ENCODE results near the gene RBM3.

Gene RBM3

DNA sequence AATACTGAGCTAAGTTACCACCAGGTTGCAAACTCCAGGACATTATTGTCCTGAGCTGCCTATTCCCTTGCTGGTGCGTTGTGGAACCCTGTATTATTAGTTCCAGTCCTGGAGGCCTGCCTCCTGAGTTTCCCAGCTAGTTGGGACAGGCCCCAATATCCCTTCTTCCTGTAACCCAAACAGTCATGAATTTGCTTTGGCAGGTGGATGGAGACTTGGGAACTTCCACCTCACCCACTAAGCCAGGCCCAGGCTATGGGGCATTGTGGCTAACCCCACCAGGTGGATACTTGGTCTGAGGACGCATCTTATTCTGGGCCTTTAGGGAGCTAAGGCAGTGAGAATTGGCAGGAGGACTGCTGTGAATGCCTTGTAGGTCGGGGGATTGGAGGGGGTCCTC is 5.0 kb downstream of the RBM3 start:
- DNase-seq = no peak

DNA sequence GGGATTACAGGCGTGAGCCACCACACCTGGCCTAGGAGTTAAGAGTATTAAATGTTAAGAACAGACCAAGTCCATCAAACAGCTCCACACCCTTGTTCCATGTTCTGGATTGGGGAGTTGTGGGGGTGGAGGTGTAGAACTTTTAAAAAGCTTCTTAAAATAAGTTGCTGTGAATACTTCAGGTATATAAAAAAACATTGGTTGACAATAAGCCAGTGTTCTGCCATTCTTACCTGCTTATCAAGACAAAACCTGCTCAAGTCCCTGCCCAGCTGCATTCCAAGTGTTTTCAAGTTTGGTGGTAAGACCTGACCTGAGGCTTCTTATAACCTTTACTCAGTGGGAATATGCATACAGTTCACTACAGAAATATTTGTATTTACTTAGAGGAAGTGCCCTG is 6.4 kb downstream of the RBM3 start:
- DNase-seq = no peak

GRCh38 chrX:48584698-48585097 is 10.4 kb downstream of the RBM3 start:
- DNase-seq = no peak

- no peak for DNase-seq
Measured at GRCh38 chrX:48589482-48590162, 15.3 kb downstream of the RBM3 start.

DNA sequence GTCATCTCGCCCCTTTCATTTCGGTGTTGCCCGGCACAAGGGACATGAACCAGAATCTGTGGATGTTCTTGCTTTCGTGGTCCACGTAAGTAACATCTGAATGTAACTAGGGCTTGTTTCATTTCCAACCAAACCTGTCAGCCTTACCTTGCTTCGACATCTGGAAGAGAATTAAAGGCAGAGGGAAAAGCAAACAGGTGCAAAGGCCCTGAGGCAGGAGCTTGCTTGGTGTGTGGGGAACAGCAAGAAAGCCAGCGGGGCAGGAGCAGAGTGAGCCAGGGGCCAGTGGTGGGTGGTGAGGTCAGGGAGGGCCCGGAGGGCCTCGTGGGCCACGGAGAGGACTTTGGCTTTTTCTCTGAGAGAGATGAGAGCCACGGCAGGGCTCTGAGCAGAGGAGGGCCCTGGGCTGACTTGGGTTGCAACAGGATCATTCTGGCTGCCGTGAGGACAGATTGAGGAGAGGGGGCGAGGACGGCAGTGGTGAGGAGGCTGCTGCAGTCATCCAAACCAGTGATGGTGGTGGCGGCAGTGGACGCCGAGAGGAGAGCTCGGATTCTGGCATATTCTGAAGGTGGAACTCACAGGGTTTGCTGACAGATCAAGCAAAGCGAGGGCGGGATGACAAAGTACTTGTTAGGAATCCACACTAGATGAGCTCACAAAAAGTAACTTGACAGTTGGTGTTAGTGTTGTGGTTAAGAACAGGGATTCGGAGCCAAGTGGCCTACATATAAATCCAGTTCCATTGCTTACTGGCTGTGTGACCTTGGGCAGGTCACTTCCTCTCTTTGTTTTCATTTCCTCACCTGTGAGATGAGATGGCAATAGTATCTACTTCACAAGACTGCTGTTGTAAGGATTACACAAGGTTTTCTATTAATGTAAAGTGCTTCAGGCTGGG is 16.2 kb downstream of the RBM3 start:
- no peak for DNase-seq

DNA sequence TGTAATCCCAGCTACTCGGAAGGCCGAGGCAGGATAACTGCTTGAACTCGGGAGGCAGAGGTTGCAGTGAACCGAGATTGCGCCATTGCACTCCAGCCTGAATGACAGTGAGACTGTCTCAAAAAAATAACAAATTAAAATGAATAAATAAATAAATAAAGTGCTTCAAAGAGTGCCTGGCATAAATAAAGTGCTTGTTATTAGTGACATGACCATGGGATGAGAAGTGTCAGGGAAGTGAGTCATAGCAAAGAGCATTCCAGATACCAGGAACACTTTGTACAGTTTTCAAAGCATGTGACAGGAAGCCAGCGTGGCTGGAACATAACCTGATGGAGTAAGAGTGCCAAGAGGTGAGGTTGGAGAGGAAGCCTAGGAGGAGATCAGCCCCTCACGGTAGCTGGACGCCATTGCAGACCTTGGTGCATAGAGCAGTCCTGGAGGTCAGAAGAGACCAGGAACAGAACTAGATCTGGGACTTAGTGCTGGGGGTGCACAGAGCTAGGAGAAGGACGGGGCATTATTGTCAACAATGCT is 17.0 kb downstream of the RBM3 start:
- DNase-seq = no peak

GRCh38 chrX:48592971-48593370 is 18.7 kb downstream of the RBM3 start:
- no peak for DNase-seq

GRCh38 chrX:48595929-48596328 is 21.6 kb downstream of the RBM3 start:
- DNase-seq = no peak

DNA sequence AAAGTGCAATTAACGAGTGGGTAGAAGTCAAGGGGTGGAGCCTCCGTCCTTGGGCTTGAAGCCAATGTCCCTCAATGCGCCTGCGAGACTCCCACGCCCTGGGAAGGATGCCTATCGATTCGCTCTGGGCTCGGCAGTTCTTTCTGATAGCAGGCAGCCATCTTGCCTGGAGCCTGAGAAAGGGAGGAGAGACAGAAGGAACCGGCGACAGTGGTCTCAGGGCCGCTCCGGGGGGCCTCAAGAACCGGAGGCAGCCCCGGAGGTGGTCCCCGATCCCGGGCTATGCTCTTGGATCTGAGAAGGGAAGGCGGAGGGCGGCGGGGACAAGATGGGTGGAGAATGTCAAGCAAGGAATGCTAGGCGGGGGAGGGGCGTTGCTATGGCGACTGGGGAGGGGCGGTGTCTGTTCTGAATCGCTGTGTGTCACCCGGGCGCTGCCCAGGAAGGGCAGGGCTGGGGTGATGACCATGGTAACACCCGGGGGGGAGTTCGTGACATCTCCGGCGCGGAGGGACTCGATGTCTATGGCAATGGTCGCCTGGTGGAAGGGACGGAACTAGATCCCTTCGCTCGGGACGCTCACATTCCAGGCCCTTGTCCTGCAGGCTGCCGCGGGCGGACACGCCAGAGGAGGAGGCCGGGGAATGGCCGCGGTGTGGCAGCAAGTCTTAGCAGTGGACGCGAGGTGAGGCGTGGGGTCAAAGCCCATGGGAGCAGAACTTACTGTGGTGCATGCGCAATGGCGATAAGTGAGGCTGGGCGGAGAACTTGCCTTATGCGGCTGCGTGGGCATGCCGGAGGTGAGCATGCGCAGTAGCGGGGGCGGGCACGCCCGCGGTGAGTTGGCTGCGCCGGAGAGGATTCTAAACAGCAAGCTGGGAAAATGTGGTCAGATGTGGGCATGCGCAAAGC is 23.3 kb downstream of the RBM3 start, which contains the start of gene WDR13:
Gene WDR13 (plus strand): TSS at position 140 of the 912 bp plus-strand sequence. CDS start 505 bp downstream, at position 645.
- peak; percentile 84 for DNase-seq

DNA sequence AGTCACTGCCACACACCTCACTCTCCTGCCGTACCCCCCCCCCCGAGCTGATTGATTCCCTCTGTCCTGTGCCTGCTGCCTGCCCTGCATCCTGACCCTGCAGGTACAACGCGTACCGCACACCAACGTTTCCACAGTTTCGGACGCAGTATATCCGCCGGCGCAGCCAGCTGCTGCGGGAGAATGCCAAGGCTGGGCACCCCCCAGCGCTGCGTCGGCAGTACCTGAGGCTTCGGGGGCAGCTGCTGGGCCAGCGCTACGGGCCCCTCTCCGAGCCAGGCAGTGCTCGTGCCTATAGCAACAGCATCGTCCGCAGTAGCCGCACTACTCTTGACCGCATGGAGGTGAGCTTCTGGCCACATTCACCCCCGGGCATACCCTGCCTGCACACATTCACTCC is 24.3 kb downstream of the RBM3 start:
- DNase-seq = no peak

DNA sequence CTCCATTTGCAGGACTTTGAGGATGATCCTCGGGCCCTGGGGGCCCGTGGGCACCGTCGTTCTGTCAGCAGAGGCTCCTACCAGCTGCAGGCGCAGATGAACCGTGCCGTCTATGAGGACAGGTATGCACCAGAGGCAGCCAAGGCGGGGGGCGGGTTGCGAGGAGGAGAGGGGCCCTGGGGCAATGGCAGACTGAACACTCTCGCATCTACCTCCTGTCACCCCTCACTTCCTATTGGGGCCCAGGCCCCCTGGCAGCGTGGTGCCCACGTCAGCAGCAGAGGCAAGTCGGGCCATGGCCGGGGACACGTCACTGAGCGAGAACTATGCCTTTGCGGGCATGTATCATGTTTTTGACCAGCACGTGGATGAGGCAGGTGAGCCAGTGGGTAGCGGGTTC is 25.1 kb downstream of the RBM3 start:
- DNase-seq = no peak

- no peak for DNase-seq
Measured at GRCh38 chrX:48600226-48600625, 25.9 kb downstream of the RBM3 start.

GRCh38 chrX:48601741-48602394 is 27.6 kb downstream of the RBM3 start:
- no peak for DNase-seq

GRCh38 chrX:48604701-48605100 is 30.4 kb downstream of the RBM3 start:
- DNase-seq = no peak

GRCh38 chrX:48606091-48606490 is 31.8 kb downstream of the RBM3 start:
- no peak for DNase-seq

- DNase-seq = no peak
Measured at GRCh38 chrX:48611703-48612102, 37.4 kb downstream of the RBM3 start.

- DNase-seq = no peak
Measured at GRCh38 chrX:48613502-48614160, 39.3 kb downstream of the RBM3 start.

DNA sequence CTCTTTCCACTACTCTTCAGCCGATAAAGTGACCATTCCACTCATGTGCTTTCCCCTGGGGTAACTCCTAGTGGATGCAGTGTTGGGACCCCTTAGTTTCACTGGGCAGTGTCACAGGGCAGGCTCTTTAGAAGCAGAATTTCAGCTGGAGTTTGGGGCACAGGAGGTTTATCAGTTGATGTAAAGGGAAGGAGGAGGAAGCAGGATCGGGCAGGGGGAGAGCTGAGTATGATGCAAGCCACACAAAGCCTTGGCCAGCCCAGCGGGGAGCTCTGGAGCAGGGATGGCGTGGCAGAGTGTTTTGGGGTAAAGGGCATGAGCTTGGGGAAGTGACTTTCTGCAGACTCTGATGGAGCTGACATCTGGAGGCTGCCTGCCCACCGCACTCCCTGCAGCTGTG is 42.3 kb downstream of the RBM3 start:
- no peak for DNase-seq

GRCh38 chrX:48617542-48618340 is 43.5 kb downstream of the RBM3 start:
- DNase-seq = no peak

GRCh38 chrX:48626401-48627298 is 52.4 kb downstream of the RBM3 start:
- DNase-seq = no peak

Data from NCI-H748 treated with DMSO at 0.1 percent for 48 hours (cell line).